H1 (cell line): Measurements from ENCODE around the gene USP17L24.
"Not testable (repeated sequence)": the region's sequence is repeated elsewhere in the genome, so short reads cannot be mapped to it uniquely, and the experiment has no call there.

ENCODE experiments used
- BACH1 ChIP-seq: IDR thresholded peaks from 2 replicates; pipeline ENCODE4 v1.6.1; 2012; ENCODE audit warnings: low read length, improper control_type of control experiment
- EP300 ChIP-seq, 2 experiments: IDR thresholded peaks; 1 replicate in 1 of 2; 2 replicates in 1 of 2; pipeline ENCODE4 v1.6.1; 2011 to 2012; ENCODE audit warnings: low read depth in 2 of 2, low read length in 2 of 2, mild to moderate bottlenecking in 2 of 2, borderline replicate concordance in 1 of 2, inconsistent platforms in 1 of 2, moderate library complexity in 1 of 2
- EZH2 ChIP-seq: fragments of 200-600 bp; sonication (generic); IDR thresholded peaks from 2 replicates; pipeline ENCODE4 v1.7.1; 2012; ENCODE audit warnings: low read depth, mild to moderate bottlenecking, moderate library complexity, low read length, inconsistent platforms; ENCODE audit not compliant: severe bottlenecking
- JUND ChIP-seq: IDR thresholded peaks from 2 replicates; pipeline ENCODE4 v1.6.1; 2011; ENCODE audit warnings: mild to moderate bottlenecking, improper control_type of control experiment, low read length
- SIN3A ChIP-seq, 2 experiments: IDR thresholded peaks in 1 of 2; conservative IDR thresholded peaks in 1 of 2; 2 replicates each; pipeline ENCODE4 v1.6.1; 2011 to 2012; ENCODE audit warnings: low read length in 2 of 2, improper control_type of control experiment in 1 of 2, low read depth in 1 of 2, mild to moderate bottlenecking in 1 of 2
- SRF ChIP-seq: IDR thresholded peaks from 2 replicates; pipeline ENCODE4 v1.6.1; 2011; ENCODE audit warnings: mild to moderate bottlenecking, low read depth, low read length, moderate library complexity
- YY1 ChIP-seq: IDR thresholded peaks from 2 replicates; pipeline ENCODE4 v1.6.1; 2011; ENCODE audit warnings: low read depth, mild to moderate bottlenecking, low read length
- TF ChIP-seq, protein P1 (sequence below): IDR thresholded peaks from 2 replicates; pipeline ENCODE4 v1.6.1; 2012; ENCODE audit warnings: low read length, inconsistent platforms
- TF ChIP-seq, protein P2 (sequence below), 3 experiments: IDR thresholded peaks; 1 replicate in 2 of 3; 2 replicates in 1 of 3; pipeline versions ENCODE4 v1.5.1 to v1.6.1; 2011; ENCODE audit warnings: low read length in 3 of 3, mild to moderate bottlenecking in 3 of 3, inconsistent platforms in 2 of 3, low read depth in 1 of 3, moderate library complexity in 1 of 3; ENCODE audit not compliant: insufficient read depth in 1 of 3; ENCODE audit errors: control extremely low read depth in 1 of 3
- TF ChIP-seq, protein P3 (sequence below): IDR thresholded peaks from 2 replicates; pipeline ENCODE4 v1.6.1; 2011; ENCODE audit warnings: low read length, improper control_type of control experiment

DNA sequence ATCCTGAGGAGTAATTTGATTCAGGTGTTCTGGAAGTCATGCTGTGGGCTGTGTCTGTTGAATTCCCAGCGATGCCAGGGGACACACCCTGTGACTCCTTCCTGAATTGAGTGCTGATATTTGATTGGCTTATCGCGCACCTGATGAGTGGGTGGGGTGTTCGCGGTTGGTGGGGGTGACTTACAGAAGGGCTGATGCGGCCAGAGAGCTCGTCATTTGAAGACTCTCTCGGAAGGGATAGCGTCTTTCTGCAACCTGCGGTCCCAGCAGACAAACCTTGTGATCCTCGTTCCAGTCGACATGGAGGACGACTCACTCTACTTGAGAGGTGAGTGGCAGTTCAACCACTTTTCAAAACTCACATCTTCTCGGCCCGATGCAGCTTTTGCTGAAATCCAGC lies 37.9 kb downstream of the USP17L24 start, which contains the start of gene USP17L30:
- not testable (repeated sequence) for TF ChIP-seq JUND; EZH2; SIN3A (conservative IDR thresholded peaks at IDR 0.05 in 1 of 2, IDR thresholded peaks at IDR 0.05 in 1 of 2; ENCODE audit: low read depth in 1 of 2, low read length in 2 of 2); EP300 (IDR thresholded peaks at IDR 0.05; ENCODE audit: borderline replicate concordance in 1 of 2, low read depth in 2 of 2, low read length in 2 of 2); BACH1; SRF; YY1
- TF ChIP-seq, protein P1, sequence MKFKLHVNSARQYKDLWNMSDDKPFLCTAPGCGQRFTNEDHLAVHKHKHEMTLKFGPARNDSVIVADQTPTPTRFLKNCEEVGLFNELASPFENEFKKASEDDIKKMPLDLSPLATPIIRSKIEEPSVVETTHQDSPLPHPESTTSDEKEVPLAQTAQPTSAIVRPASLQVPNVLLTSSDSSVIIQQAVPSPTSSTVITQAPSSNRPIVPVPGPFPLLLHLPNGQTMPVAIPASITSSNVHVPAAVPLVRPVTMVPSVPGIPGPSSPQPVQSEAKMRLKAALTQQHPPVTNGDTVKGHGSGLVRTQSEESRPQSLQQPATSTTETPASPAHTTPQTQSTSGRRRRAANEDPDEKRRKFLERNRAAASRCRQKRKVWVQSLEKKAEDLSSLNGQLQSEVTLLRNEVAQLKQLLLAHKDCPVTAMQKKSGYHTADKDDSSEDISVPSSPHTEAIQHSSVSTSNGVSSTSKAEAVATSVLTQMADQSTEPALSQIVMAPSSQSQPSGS, result not testable (repeated sequence)
- TF ChIP-seq, protein P2, sequence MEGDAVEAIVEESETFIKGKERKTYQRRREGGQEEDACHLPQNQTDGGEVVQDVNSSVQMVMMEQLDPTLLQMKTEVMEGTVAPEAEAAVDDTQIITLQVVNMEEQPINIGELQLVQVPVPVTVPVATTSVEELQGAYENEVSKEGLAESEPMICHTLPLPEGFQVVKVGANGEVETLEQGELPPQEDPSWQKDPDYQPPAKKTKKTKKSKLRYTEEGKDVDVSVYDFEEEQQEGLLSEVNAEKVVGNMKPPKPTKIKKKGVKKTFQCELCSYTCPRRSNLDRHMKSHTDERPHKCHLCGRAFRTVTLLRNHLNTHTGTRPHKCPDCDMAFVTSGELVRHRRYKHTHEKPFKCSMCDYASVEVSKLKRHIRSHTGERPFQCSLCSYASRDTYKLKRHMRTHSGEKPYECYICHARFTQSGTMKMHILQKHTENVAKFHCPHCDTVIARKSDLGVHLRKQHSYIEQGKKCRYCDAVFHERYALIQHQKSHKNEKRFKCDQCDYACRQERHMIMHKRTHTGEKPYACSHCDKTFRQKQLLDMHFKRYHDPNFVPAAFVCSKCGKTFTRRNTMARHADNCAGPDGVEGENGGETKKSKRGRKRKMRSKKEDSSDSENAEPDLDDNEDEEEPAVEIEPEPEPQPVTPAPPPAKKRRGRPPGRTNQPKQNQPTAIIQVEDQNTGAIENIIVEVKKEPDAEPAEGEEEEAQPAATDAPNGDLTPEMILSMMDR (IDR thresholded peaks at IDR 0.05; ENCODE audit: control extremely low read depth in 1 of 3, insufficient read depth in 1 of 3, low read depth in 1 of 3, low read length in 3 of 3), result not testable (repeated sequence)
- TF ChIP-seq, protein P3, sequence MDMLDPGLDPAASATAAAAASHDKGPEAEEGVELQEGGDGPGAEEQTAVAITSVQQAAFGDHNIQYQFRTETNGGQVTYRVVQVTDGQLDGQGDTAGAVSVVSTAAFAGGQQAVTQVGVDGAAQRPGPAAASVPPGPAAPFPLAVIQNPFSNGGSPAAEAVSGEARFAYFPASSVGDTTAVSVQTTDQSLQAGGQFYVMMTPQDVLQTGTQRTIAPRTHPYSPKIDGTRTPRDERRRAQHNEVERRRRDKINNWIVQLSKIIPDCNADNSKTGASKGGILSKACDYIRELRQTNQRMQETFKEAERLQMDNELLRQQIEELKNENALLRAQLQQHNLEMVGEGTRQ, result not testable (repeated sequence)
